Keratinocyte (primary cell): ENCODE results near the gene HSPB1. TPM values are rescaled to one million over a fixed set of nuclear protein-coding genes. Genes with fewer than 3 reads are reported as not detected.

Source experiments
- DNase-seq: peaks from one replicate; pipeline ENCODE4 v3.0.0-alpha.2; 2011; ENCODE audit warnings: low read depth, missing footprints, low spot score
- FAIRE-seq: peaks from 2 replicates; lab custom pipeline; 2011; peaks lifted over from hg19 to GRCh38; lab: Jason Lieb, UNC
- H2AFZ ChIP-seq: 2 replicates; pipeline ENCODE4 v1.6.0; 2012; ENCODE audit warnings: low read length, control low read depth, inconsistent platforms; ENCODE audit not compliant: control insufficient read depth
- H3K27ac ChIP-seq: 2 replicates; pipeline ENCODE4 v1.5.1; 2011; ENCODE audit warnings: low read length; ENCODE audit not compliant: control insufficient read depth, insufficient read depth
- H3K27me3 ChIP-seq: 3 replicates; pipeline ENCODE4 v1.6.0; 2011; ENCODE audit warnings: low read length; ENCODE audit not compliant: control insufficient read depth, insufficient read depth; ENCODE audit errors: extremely low read depth
- H3K36me3 ChIP-seq, 2 experiments: 2 replicates in 1 of 2; 3 replicates in 1 of 2; pipeline ENCODE4 v1.5.1; 2011; ENCODE audit warnings: low read length in 2 of 2, mild to moderate bottlenecking in 1 of 2; ENCODE audit not compliant: control insufficient read depth in 2 of 2, insufficient read depth in 2 of 2; ENCODE audit errors: extremely low read depth in 1 of 2
- H3K4me1 ChIP-seq: 3 replicates; pipeline ENCODE4 v1.5.1; 2011; ENCODE audit warnings: low read length; ENCODE audit not compliant: control insufficient read depth, insufficient read depth; ENCODE audit errors: extremely low read depth
- H3K4me2 ChIP-seq: 3 replicates; pipeline ENCODE4 v1.6.0; 2011; ENCODE audit warnings: low read depth, low read length; ENCODE audit not compliant: control insufficient read depth, insufficient read depth; ENCODE audit errors: extremely low read depth
- H3K4me3 ChIP-seq, 3 experiments: fragments of 200-600 bp in 1 of 3; sonication (generic) in 1 of 3; 2 replicates in 2 of 3; 3 replicates in 1 of 3; pipeline ENCODE4 v1.5.1; 2011 to 2016; ENCODE audit warnings: low read length in 3 of 3, mild to moderate bottlenecking in 3 of 3, control low read depth in 2 of 3, inconsistent platforms in 1 of 3, low read depth in 1 of 3, mixed read lengths in 1 of 3, mixed run types in 1 of 3, moderate library complexity in 1 of 3; ENCODE audit not compliant: control insufficient read depth in 2 of 3, insufficient read depth in 2 of 3; ENCODE audit errors: extremely low read depth in 1 of 3
- H3K79me2 ChIP-seq: 2 replicates; pipeline ENCODE4 v1.6.0; 2012; ENCODE audit warnings: low read length; ENCODE audit not compliant: control insufficient read depth, insufficient read depth
- H3K9ac ChIP-seq: 3 replicates; pipeline ENCODE4 v1.6.0; 2011; ENCODE audit warnings: low read length; ENCODE audit not compliant: control insufficient read depth, insufficient read depth; ENCODE audit errors: extremely low read depth
- H3K9me1 ChIP-seq: 3 replicates; pipeline ENCODE4 v1.6.0; 2011; ENCODE audit warnings: low read length; ENCODE audit not compliant: control insufficient read depth, insufficient read depth; ENCODE audit errors: extremely low read depth
- H3K9me3 ChIP-seq: 2 replicates; pipeline ENCODE4 v1.5.1; 2012; ENCODE audit warnings: low read depth, low read length; ENCODE audit not compliant: control insufficient read depth
- H4K20me1 ChIP-seq: 3 replicates; pipeline ENCODE4 v1.6.0; 2011; ENCODE audit warnings: low read length; ENCODE audit not compliant: control insufficient read depth, insufficient read depth; ENCODE audit errors: extremely low read depth
- EZH2 ChIP-seq: IDR thresholded peaks from one replicate; pipeline ENCODE4 v1.6.1; 2012; ENCODE audit warnings: inconsistent platforms, mild to moderate bottlenecking, low read length, moderate library complexity
- dilution Hi-C: fragments of 300-500 bp; cut with MboI; formaldehyde crosslinking; loops from one replicate; pipeline ENCODE4 v1.7.0; 2020; ENCODE audit warnings: low sequenced_read_pairs; ENCODE audit not compliant: extremely low pct_ligation_motif_present
- polyA plus RNA-seq, 5 experiments: library from polyadenylated mRNA; depleted of rRNA in 3 of 5; stranded (reverse) in 3 of 5; stranded (forward) in 1 of 5; unstranded in 1 of 5; fragments of >200 nt; gene quantifications; 1 replicate in 1 of 5; 2 replicates in 3 of 5; 3 replicates in 1 of 5; pipeline versions ENCODE4 v1.2.1 to v1.2.3, GENCODE V29; 2011 to 2012; ENCODE audit warnings: missing spikeins in 2 of 5, low read depth in 1 of 5, low replicate concordance in 1 of 5
- TF ChIP-seq, protein P1 (sequence below), 3 experiments: IDR thresholded peaks in 1 of 3; conservative IDR thresholded peaks in 1 of 3; optimal IDR thresholded peaks in 1 of 3; 2 replicates in 2 of 3; 3 replicates in 1 of 3; pipeline versions ENCODE3 to v1.5.1; 2011; ENCODE audit warnings: low read length in 3 of 3, mild to moderate bottlenecking in 3 of 3, moderate library complexity in 2 of 3, control low read depth in 1 of 3, inconsistent platforms in 1 of 3; ENCODE audit not compliant: insufficient read depth in 2 of 3; ENCODE audit errors: extremely low read depth in 1 of 3

HSPB1 gene
- polyA plus RNA-seq, 1 donor (not counting 4 experiments of a cell fraction or from before 2014, with no cell fraction given): 460 TPM

DNA sequence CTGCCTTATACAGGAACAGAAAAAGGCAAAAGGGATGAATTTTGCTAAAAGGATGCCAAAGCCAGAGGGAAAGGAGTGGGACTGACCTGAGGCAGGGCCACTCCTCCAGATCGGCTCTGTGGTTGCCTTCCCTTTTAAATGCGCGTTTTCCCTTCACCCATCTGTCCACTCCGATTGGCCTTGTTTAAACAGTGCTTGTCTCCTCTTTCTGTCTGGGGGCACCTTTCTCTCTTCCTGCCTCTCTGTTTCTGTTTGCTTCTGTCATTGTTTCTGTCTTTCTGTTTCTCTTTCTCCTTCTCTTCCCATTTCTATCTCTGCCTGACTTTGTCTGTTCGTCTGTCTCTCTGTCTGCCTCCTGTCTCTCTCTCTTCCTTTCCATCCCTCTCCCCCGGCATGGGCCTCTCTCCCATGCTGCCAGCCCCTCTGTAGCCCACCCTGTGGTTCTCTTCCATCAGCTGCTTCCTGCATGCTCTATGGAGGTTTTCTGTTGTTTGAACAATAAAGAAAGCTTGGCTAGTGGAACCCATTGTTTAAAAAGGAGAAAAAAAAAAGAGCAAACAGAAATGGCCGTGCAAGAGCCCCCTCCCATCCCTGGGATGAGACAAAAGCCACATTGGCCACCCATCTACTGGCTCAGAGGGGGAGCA, 29.5 kb upstream of the HSPB1 start:
- dilution Hi-C loops: no loop called here
- H3K9me1 ChIP-seq: no peaks in the 10 kb centered on the region
- TF ChIP-seq, protein P1, sequence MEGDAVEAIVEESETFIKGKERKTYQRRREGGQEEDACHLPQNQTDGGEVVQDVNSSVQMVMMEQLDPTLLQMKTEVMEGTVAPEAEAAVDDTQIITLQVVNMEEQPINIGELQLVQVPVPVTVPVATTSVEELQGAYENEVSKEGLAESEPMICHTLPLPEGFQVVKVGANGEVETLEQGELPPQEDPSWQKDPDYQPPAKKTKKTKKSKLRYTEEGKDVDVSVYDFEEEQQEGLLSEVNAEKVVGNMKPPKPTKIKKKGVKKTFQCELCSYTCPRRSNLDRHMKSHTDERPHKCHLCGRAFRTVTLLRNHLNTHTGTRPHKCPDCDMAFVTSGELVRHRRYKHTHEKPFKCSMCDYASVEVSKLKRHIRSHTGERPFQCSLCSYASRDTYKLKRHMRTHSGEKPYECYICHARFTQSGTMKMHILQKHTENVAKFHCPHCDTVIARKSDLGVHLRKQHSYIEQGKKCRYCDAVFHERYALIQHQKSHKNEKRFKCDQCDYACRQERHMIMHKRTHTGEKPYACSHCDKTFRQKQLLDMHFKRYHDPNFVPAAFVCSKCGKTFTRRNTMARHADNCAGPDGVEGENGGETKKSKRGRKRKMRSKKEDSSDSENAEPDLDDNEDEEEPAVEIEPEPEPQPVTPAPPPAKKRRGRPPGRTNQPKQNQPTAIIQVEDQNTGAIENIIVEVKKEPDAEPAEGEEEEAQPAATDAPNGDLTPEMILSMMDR (optimal IDR thresholded peaks at IDR 0.05 in 1 of 3, IDR thresholded peaks at IDR 0.05 in 1 of 3, conservative IDR thresholded peaks at IDR 0.05 in 1 of 3; ENCODE audit: extremely low read depth in 1 of 3, insufficient read depth in 2 of 3, low read length in 3 of 3): no peak
- TF ChIP-seq EZH2: no peak
- H3K4me1 ChIP-seq: no peaks in the 10 kb centered on the region
- no peaks in the 10 kb centered on the region for H4K20me1 ChIP-seq
- H3K79me2 ChIP-seq: no peaks in the 10 kb centered on the region
- no peaks in the 10 kb centered on the region for H3K36me3 ChIP-seq
- no peaks in the 10 kb centered on the region for H3K9me3 ChIP-seq
- DNase-seq: no peak
- no peak overlapping the region for H3K27ac ChIP-seq
- H3K9ac ChIP-seq: no peak overlapping the region
- no peak overlapping the region for H3K4me2 ChIP-seq
- H3K27me3 ChIP-seq: peaks cover 35% of the 10 kb centered on the region
- no peak overlapping the region for H2AFZ ChIP-seq
- no peak overlapping the region for H3K4me3 ChIP-seq
- no peak for FAIRE-seq

DNA sequence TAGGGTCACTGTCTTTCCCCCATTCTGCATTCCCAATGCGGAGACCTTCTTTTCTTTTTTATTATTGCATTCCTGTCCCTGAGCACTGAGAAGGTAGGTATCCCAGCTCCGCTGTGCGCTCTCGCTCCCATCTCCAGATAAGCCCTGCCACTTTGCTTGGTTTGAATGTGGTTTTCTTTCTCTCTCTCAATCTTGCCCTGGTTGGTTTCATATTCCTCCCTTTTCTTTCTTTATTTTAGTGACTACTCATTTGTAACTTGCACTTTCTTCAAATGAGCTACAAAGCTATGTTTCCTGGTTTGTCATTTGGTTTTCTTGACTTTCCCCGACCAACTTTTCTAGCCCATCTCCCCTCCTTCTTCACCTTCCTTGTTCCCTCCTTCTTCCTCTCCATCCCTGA, 29.0 kb upstream of the HSPB1 start:
- H3K9ac ChIP-seq: no peak overlapping the region
- no peaks in the 10 kb centered on the region for H3K4me1 ChIP-seq
- no peaks in the 10 kb centered on the region for H3K9me3 ChIP-seq
- no peak overlapping the region for H2AFZ ChIP-seq
- H3K79me2 ChIP-seq: no peaks in the 10 kb centered on the region
- dilution Hi-C loops: no loop called here
- no peak overlapping the region for H3K4me2 ChIP-seq
- no peak for DNase-seq
- no peaks in the 10 kb centered on the region for H3K9me1 ChIP-seq
- FAIRE-seq: no peak
- no peak overlapping the region for H3K27ac ChIP-seq
- H3K4me3 ChIP-seq: no peak overlapping the region
- H3K36me3 ChIP-seq: no peaks in the 10 kb centered on the region
- TF ChIP-seq, protein P1 (optimal IDR thresholded peaks at IDR 0.05 in 1 of 3, IDR thresholded peaks at IDR 0.05 in 1 of 3, conservative IDR thresholded peaks at IDR 0.05 in 1 of 3; ENCODE audit: extremely low read depth in 1 of 3, insufficient read depth in 2 of 3, low read length in 3 of 3): no peak
- no peak for TF ChIP-seq EZH2
- H3K27me3 ChIP-seq: peaks cover 32% of the 10 kb centered on the region
- H4K20me1 ChIP-seq: no peaks in the 10 kb centered on the region
